Retinal pigment epithelial cell (primary cell): ENCODE results near the gene RASSF6.
"Not testable (repeated sequence)": the region's sequence is repeated elsewhere in the genome, so short reads cannot be mapped to it uniquely, and the experiment has no call there.

Source experiments
- DNase-seq: peaks from one replicate; pipeline ENCODE4 v3.0.0-alpha.2; 2010; ENCODE audit warnings: low read depth
- H3K4me3 ChIP-seq: 2 replicates; pipeline ENCODE4 v1.5.1; 2011; ENCODE audit warnings: mild to moderate bottlenecking, low read length, control low read depth, moderate library complexity
- CTCF ChIP-seq: conservative IDR thresholded peaks from 2 replicates; pipeline ENCODE4 v1.5.1; 2011; ENCODE audit warnings: low read depth, low read length, control low read depth, inconsistent platforms

The RASSF6 gene

GRCh38 chr4:73620115-73620792 lies at the start of gene RASSF6:
Gene RASSF6, minus strand, starts transcription at chr4:73620436. Its CDS starts 8,641 bp downstream, at chr4:73611795.
- DNase-seq = no peak
- no peak for TF ChIP-seq CTCF
- peak within 1 kb of the TSS; percentile 48 for H3K4me3 ChIP-seq

GRCh38 chr4:73669410-73670183 lies 49.4 kb upstream of the RASSF6 start:
- no peak for DNase-seq
- H3K4me3 ChIP-seq = no peak overlapping the region
- TF ChIP-seq CTCF = no peak

GRCh38 chr4:73668782-73669201 lies 48.6 kb upstream of the RASSF6 start:
- DNase-seq = no peak
- no peak for TF ChIP-seq CTCF
- H3K4me3 ChIP-seq = no peak overlapping the region

- not testable (repeated sequence) for DNase-seq, H3K4me3 ChIP-seq
Measured at GRCh38 chr4:73665924-73666323, 45.7 kb upstream of the RASSF6 start.

GRCh38 chr4:73664470-73664869 lies 44.2 kb upstream of the RASSF6 start:
- no peak overlapping the region for H3K4me3 ChIP-seq
- TF ChIP-seq CTCF = no peak
- no peak for DNase-seq

GRCh38 chr4:73663576-73663975 lies 43.3 kb upstream of the RASSF6 start:
- DNase-seq = no peak
- TF ChIP-seq CTCF = no peak

GRCh38 chr4:73662709-73663546 lies 42.7 kb upstream of the RASSF6 start:
- peak; percentile 53 for TF ChIP-seq CTCF
- H3K4me3 ChIP-seq = no peak overlapping the region
- DNase-seq = no peak

More at GRCh38 chr4:73663576-73663975, 43.3 kb upstream of the RASSF6 start:
- no peak overlapping the region for H3K4me3 ChIP-seq
